GM18870 (cell line): ENCODE results near the gene CDC42BPA.
"Not testable (repeated sequence)": the region's sequence is repeated elsewhere in the genome, so short reads cannot be mapped to it uniquely, and the experiment has no call there.

ENCODE experiments used
- ATAC-seq: cut with Tn5 transposase; IDR thresholded peaks from one replicate; pipeline ENCODE4 v1.9.1; 2021; ENCODE audit warnings: moderate library complexity; ENCODE audit not compliant: unreplicated experiment

Gene CDC42BPA

DNA sequence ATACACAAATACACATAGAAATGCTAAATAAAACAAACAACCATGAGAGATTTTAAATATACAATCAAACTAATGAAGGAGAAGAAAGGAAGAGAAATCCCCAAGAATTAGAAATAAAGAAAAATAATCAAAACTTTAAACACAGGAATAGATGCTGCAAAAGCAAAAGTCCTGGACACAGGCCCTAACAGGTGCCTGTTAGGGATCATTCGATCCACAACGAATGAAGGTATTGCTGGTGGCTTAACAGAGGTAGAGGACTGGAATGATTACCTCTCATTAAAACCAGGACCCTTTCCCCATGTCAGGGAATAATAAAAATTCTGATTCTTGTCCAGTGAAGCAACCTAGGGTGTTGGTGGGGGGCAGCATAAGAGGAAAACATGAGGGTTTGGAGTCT lies 56.8 kb downstream of the CDC42BPA start:
- no peak for ATAC-seq

DNA sequence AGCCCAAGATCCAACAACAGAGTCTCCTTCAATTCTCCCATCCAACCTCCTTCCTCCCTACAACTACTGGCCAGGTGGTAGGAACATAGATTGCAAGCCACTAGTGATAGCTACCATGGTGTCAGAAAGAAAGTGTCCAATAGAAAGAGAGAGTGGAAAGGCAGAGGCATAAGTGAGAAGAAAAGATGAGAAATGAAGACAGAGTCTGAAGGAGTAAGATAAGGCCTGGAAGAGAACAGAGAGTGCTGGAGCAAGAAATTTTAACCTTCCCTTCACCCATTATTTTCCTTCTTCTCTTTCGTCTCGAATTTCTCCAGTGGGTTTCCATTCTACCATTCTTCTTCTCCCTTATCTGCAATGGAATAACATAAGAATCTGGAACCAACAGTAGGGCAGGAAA lies 57.9 kb downstream of the CDC42BPA start:
- no peak for ATAC-seq

DNA sequence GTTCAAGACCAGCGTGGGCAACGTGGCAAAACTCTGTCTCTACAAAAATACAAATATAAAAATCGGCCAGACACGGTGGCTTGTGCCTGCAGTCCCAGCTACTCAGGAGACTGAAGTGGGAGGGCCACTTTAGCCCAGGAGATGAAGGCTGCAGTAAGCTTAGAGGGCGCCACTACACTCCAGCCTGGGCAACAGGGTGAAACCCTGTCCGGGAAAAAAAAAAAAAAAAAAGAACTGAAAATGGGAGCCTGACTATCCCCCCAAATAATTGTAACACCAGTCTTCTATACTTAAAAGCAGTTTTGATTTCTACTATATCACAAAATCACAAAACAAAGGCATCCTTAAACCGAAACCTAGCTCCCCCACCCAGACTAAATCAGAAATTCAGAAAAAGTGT lies 60.3 kb downstream of the CDC42BPA start:
- ATAC-seq: no peak

DNA sequence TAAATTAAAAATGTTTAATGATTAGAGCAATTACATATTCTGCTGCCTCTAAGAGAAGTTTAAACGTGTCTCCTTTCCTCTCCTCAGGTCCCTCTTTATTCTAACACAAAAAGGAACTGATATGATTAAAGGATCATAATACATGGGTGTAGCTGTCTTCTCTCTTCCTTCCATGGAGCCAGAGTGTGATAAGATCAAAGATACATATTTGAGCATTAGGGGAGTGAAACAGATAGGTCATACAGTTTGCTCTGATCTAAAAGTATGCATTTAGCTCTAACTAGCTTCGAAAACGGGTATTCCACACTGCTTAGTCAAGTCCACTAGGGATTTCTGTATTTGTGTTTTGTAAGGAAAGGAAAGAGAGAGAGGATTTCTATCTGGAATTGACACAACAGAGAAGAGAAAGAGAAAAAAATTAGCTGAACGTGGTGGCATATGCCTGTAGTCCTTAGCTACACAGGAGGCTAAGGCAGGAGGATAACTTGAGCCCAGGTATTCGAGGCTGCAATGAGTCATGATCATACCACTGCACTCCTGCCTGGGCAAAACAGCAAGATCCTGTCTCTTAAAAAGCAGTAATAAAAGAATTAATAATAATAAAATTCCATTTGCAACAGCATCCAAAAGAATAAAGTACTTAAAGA lies 63.1 kb downstream of the CDC42BPA start:
- no peak for ATAC-seq

DNA sequence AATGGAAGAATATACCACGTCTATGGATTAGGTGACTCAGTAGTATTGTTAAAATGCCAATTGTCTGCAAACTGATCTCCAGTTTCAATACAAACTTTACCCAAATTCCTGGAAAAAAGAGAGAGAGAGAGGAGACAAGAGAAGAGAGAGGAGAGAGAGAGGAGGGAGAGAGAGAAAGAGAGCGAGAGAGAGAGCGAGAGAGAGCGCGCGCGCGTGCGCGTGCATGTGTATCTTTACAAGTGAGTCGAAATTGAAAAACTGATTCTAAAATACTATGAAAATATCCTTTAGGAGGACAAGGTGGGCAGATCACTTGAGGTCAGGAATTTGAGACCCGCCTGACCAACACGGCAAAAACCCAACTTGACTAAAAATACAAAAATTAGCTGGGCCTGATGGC lies 65.2 kb downstream of the CDC42BPA start:
- no peak for ATAC-seq

- ATAC-seq: no peak
These were observed 72.5 kb downstream of the CDC42BPA start for GRCh38 chr1:227245613-227246320.

- ATAC-seq: no peak
These were observed 73.8 kb downstream of the CDC42BPA start for GRCh38 chr1:227244339-227245118.

GRCh38 chr1:227242811-227243682 lies 75.2 kb downstream of the CDC42BPA start:
- ATAC-seq: no peak

- no peak for ATAC-seq
These were observed 77.3 kb downstream of the CDC42BPA start for GRCh38 chr1:227240983-227241382.

DNA sequence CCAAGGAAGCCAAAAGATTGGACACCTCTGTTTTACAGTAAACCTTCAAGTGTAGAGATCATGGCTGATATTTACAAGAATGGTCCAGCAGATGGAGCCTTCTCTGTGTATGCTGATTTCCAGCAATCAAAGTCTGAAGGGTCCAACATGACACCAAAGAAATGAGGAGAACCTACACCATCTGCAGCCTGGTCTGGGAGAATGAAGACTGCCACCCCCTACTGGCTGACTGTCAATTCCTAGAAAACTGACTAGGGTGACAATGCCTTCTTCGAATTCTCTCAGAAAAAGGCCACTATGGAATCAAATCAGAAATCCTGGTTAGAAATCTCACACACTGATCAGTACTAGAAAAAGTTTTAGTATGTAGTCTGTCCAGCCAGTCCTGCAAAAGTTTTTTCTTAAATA lies 83.3 kb downstream of the CDC42BPA start:
- no peak for ATAC-seq

GRCh38 chr1:227231128-227231527 lies 87.2 kb downstream of the CDC42BPA start:
- not testable (repeated sequence) for ATAC-seq

- ATAC-seq: no peak
These were observed 90.1 kb downstream of the CDC42BPA start for GRCh38 chr1:227228201-227228600.

GRCh38 chr1:227227761-227228160 lies 90.5 kb downstream of the CDC42BPA start:
- no peak for ATAC-seq

DNA sequence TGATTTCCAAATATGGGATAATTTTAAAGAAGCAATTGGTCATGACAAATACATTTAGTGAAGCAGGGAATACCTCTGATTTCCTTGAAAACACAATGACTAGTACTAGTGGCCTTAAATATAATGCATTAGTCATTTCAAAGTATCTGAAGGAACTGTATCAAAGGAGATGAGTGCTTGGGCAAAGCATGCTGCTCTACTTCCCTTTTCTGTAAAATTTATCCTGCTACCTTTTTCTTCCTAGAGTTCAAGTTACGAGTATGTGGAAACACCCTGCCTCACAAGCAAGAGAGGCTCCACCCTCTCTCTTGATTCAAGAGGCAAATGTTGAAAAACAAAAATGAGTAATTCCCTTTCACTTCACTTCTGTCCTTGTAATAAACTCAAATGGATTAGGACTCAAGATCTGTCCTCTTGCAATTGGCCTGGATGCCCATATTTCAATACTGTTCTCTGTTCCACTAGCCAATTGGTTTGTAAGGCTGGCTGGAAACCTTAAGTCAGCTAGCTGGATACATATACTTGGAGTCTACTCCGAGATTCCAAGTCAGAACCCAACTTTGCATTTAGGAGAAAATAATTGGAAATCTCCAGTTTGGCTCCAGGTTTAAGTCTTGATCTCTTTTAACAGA lies 92.5 kb downstream of the CDC42BPA start:
- no peak for ATAC-seq

DNA sequence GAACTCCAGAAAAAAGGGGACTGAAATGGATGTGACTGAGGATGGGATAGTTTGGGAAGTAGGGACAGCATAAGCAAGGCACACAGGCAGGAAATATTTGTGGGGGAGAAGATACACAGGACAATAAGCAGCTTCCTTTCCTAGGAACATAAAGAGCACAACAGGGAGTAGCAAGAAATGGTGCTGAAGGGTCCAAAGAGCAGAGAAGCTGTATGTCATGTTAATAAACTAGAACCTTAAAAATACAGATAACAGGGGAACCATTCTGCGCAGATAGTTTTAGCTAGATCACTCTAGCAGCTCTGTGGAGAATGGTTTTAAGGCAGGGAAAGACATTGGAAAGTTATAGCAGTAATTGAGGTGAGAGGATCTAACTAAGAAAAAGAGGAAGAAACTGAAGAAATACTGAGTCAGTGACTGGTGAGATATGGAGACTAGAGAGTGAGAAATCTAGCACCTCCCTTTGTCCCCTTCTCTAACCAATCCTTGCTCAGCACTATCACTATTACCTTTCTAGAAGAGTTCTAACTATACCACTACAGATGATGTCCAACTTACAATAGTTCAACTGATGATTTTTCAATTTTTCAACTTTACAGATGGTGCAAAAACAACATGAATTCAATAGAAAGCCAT lies 95.0 kb downstream of the CDC42BPA start:
- ATAC-seq: no peak

DNA sequence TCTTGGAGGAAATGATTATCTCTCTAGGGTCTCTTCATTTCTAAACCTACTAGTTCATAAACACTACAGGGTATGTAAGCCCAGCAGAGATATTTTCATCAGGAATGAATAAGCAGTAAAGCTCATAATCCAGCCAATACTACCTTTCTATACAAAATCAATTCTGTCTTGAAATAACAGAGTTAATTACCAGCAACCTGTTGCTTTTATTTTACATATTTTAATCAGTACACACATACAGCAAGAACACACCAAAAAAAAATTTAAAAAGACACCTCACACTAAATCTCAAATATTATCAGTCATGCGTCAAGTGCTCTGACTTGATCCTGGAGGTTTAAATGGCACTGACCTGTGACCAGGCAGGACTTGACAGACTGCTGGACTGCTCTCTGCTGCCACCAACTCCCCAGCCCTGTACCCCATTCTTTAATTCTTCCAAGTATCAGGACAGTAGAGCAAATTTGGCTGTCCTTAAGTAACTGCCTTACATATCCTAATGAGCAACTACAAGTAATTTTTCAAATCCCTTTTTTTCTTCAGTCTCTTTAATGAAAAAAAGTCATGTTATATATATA lies 98.5 kb downstream of the CDC42BPA start:
- no peak for ATAC-seq

DNA sequence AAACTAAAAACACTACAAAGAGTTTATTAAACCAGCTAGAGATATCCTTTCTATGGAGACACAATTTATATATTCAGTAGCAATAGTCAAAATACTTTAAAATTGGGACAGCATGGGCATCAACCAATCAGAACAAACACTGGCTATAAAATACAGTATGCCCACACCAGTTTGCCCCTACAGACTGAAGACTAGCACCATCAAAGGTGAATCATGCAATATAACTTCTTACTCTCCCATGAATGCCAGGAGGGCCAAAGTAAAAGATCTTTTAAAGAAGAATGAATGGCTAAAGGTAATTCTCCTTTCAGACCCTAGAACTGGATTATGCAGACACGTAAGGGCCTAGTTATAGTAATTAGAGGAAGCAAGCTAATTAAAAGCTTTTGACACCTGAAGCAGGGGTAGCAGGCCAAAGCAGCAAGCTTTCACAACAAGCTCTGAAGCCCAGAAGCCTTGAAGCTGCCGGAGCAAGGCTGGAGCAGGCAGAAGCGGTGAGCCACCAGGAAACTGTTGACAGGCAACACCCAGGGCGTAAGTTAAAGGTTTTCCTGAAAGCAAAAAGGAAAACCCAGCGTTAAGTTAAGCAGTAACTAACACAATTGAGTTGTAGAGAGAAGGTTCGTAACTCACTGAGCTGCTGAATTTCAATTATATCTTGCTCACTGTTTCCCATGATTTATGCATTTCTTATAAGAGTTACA lies 99.3 kb downstream of the CDC42BPA start:
- no peak for ATAC-seq

GRCh38 chr1:227215863-227216510 lies 102.3 kb downstream of the CDC42BPA start:
- no peak for ATAC-seq

GRCh38 chr1:227214207-227214606 lies 104.1 kb downstream of the CDC42BPA start:
- no peak for ATAC-seq
